ENCODE results near the gene GTPBP2.
"Not testable (repeated sequence)": the region's sequence is repeated elsewhere in the genome, so short reads cannot be mapped to it uniquely, and the experiment has no call there.

Gene GTPBP2

GRCh38 chr6:43658161-43658560 is 29.1 kb upstream of the GTPBP2 start:
- no peak for DNase-seq

GRCh38 chr6:43657221-43657802 is 28.2 kb upstream of the GTPBP2 start:
- DNase-seq, result no peak

GRCh38 chr6:43652822-43653221 is 23.8 kb upstream of the GTPBP2 start:
- not testable (repeated sequence) for DNase-seq

GRCh38 chr6:43648248-43648647 is 19.2 kb upstream of the GTPBP2 start:
- DNase-seq, result no peak

GRCh38 chr6:43647613-43648012 is 18.5 kb upstream of the GTPBP2 start:
- DNase-seq, result no peak

- DNase-seq, result no peak
These were observed 16.5 kb upstream of the GTPBP2 start for GRCh38 chr6:43645613-43645964.

GRCh38 chr6:43644940-43645612 is 16.0 kb upstream of the GTPBP2 start, which contains the start of gene RSPH9:
RSPH9 (plus strand) TSS chr6:43645036; CDS start chr6:43645099, 63 bp downstream.
- DNase-seq, result peak; percentile 55

- no peak for DNase-seq
These were observed 11.1 kb upstream of the GTPBP2 start for GRCh38 chr6:43639984-43640800.

GRCh38 chr6:43636308-43636659 is 7.2 kb upstream of the GTPBP2 start:
- no peak for DNase-seq

GRCh38 chr6:43635387-43636307 is 6.6 kb upstream of the GTPBP2 start, which contains the start of gene MAD2L1BP:
MAD2L1BP (plus strand) TSS chr6:43635840; CDS start chr6:43635876, 36 bp downstream.
- peak; percentile 48 for DNase-seq

- no peak for DNase-seq
These were observed 5.7 kb upstream of the GTPBP2 start for GRCh38 chr6:43634702-43635303.

GRCh38 chr6:43633002-43633401 is 3.9 kb upstream of the GTPBP2 start:
- not testable (repeated sequence) for DNase-seq

- DNase-seq, result no peak
These were observed 2.0 kb upstream of the GTPBP2 start for GRCh38 chr6:43630980-43631619.

- DNase-seq, result peak; percentile 85
These were observed 639 bp upstream of the GTPBP2 start for GRCh38 chr6:43629505-43630300.

GRCh38 chr6:43628393-43629103 is 516 bp downstream of the GTPBP2 start:
- DNase-seq, result no peak

- no peak for DNase-seq
These were observed 1.8 kb downstream of the GTPBP2 start for GRCh38 chr6:43627008-43627825.

GRCh38 chr6:43625393-43625992 is 3.6 kb downstream of the GTPBP2 start:
- DNase-seq, result no peak

- DNase-seq, result no peak
These were observed 4.2 kb downstream of the GTPBP2 start for GRCh38 chr6:43624786-43625288.

All from NCI-H526 treated with DMSO at 0.1 percent for 48 hours (cell line).